HG03342 (cell line): Measurements from ENCODE around the gene COL16A1.

Experiments
- ATAC-seq: cut with Tn5 transposase; IDR thresholded peaks from one replicate; pipeline ENCODE4 v1.9.1; 2021; ENCODE audit warnings: mild to moderate bottlenecking, moderate library complexity; ENCODE audit not compliant: unreplicated experiment

COL16A1 gene

GRCh38 chr1:31733389-31734219 is 29.8 kb upstream of the COL16A1 start:
- no peak for ATAC-seq

GRCh38 chr1:31732751-31733289 is 29.0 kb upstream of the COL16A1 start:
- ATAC-seq: no peak

- no peak for ATAC-seq
Observed at GRCh38 chr1:31732343-31732742, 28.5 kb upstream of the COL16A1 start.

- ATAC-seq: no peak
Observed at GRCh38 chr1:31731049-31731565, 27.3 kb upstream of the COL16A1 start.

- no peak for ATAC-seq
Observed at GRCh38 chr1:31730336-31731048, 26.7 kb upstream of the COL16A1 start.

GRCh38 chr1:31727849-31728248 is 24.0 kb upstream of the COL16A1 start:
- no peak for ATAC-seq

GRCh38 chr1:31727195-31727594 is 23.4 kb upstream of the COL16A1 start:
- ATAC-seq: no peak

- no peak for ATAC-seq
Observed at GRCh38 chr1:31726715-31727114, 22.9 kb upstream of the COL16A1 start.

GRCh38 chr1:31725777-31726535 is 22.1 kb upstream of the COL16A1 start:
- ATAC-seq: no peak

- ATAC-seq: no peak
Observed at GRCh38 chr1:31725134-31725533, 21.3 kb upstream of the COL16A1 start.

GRCh38 chr1:31723828-31724359 is 20.1 kb upstream of the COL16A1 start:
- no peak for ATAC-seq

- ATAC-seq: no peak
Observed at GRCh38 chr1:31718327-31718897, 14.6 kb upstream of the COL16A1 start.

- no peak for ATAC-seq
Observed at GRCh38 chr1:31717341-31717740, 13.5 kb upstream of the COL16A1 start.

- ATAC-seq: no peak
Observed at GRCh38 chr1:31715873-31716220, 12.0 kb upstream of the COL16A1 start.

- ATAC-seq: no peak
Observed at GRCh38 chr1:31715087-31715872, 11.5 kb upstream of the COL16A1 start.

GRCh38 chr1:31714442-31715086 is 10.7 kb upstream of the COL16A1 start:
- no peak for ATAC-seq

GRCh38 chr1:31712630-31713029 is 8.8 kb upstream of the COL16A1 start:
- no peak for ATAC-seq

- ATAC-seq: no peak
Observed at GRCh38 chr1:31712068-31712467, 8.3 kb upstream of the COL16A1 start.

- ATAC-seq: no peak
Observed at GRCh38 chr1:31708324-31708723, 4.5 kb upstream of the COL16A1 start.
